Activated B cell treated with CpG ODN at 0.5 μM for 24 hours (primary cell): Measurements from ENCODE around the gene LGALS9. TPM values are rescaled to one million over a fixed set of nuclear protein-coding genes. Genes with fewer than 3 reads are reported as not detected.
"Not testable (repeated sequence)": the region's sequence is repeated elsewhere in the genome, so short reads cannot be mapped to it uniquely, and the experiment has no call there.

ENCODE experiments used
- ATAC-seq: fragments of 200-7000 bp; cut with Tn5 transposase; one replicate; pipeline ENCODE4 v1.10.0; 2021; ENCODE audit warnings: low read depth, mild to moderate bottlenecking, moderate library complexity
- CTCF ChIA-PET: fragments of 350-600 bp; sonication (Branson Sonifier 250); formaldehyde crosslinking; loops from one replicate; lab custom pipeline; 2021; ENCODE audit warnings: antibody characterized with exemption; lab: Charles Lee
- POLR2A ChIA-PET: fragments of 350-600 bp; sonication (Branson Sonifier 250); formaldehyde crosslinking; loops from one replicate; lab custom pipeline; 2021; ENCODE audit warnings: antibody characterized with exemption; lab: Charles Lee
- DNase-seq: peaks from one replicate; pipeline ENCODE4 v3.0.0; 2022
- H3K27ac Mint-ChIP-seq: one replicate; pipeline ENCODE4 v1.8.0; 2020; ENCODE audit warnings: mixed read lengths
- H3K27me3 Mint-ChIP-seq: one replicate; pipeline ENCODE4 v1.8.0; 2021; ENCODE audit warnings: mixed read lengths
- H3K36me3 Mint-ChIP-seq: one replicate; pipeline ENCODE4 v1.8.0; 2021; ENCODE audit warnings: low read depth, mixed read lengths
- H3K4me1 Mint-ChIP-seq: one replicate; pipeline ENCODE4 v1.8.0; 2021; ENCODE audit warnings: mixed read lengths
- H3K4me3 Mint-ChIP-seq: one replicate; pipeline ENCODE4 v1.8.0; 2020; ENCODE audit warnings: mild to moderate bottlenecking, mixed read lengths
- H3K9me3 Mint-ChIP-seq: one replicate; pipeline ENCODE4 v1.8.0; 2020; ENCODE audit warnings: mixed read lengths
- CTCF ChIP-seq: fragments of 200-600 bp; IDR thresholded peaks from one replicate; pipeline ENCODE4 v1.8.0; 2022; ENCODE audit warnings: antibody characterized with exemption, mild to moderate bottlenecking
- intact Hi-C: fragments of 100-400 bp; cut with micrococcal nuclease; formaldehyde crosslinking; loops from one replicate; pipeline ENCODE4 v1.15.1; 2024
- total RNA-seq: library from RNA; stranded (reverse); gene quantifications from 2 replicates; pipeline ENCODE4 v1.2.3, GENCODE V29; 2022

The LGALS9 gene
- total RNA-seq, 1 donor from 2014 or later: 79.9 TPM

DNA sequence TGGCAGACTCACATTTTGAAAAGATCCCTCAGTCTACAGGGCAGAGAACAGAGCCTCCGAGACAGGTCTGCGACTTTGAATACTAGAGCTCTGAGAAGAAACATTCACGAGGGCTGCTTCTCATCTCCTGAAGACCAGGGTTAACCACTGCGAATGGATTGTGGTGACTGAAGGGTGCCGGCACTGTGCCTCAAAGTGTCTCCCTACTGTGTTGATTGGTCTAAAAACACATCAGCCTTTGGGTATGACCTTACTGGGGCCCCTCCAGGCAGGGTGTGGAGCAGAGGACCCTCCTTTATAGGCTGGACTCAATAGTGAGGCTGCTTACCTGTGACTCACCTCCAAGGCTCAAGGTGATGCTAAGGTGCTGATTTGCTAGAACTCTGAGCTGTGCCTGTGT lies 2.6 kb upstream of the LGALS9 start:
- ATAC-seq (no peak), DNase-seq (no peak)
- peaks cover 27% of the 10 kb centered on the region for H3K4me1 Mint-ChIP-seq

DNA sequence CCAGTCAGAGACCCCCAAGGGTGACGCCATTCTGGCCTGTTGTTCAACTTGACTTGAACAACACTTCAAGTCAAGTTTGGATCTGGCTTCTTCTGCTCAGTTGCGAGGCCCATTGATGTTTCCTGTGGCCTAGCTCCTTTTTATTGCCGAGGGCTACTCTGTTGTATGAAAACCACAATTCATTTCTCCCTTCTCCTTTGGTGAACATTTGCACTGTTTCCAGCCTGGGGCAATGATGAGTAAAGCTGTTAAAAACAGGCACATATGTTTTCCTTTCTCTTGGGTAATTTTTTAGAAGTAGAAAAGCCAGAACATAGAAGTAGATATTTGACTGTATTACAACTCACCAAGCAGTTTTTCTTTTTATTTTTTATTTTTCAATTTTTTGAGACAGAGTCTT lies 1.7 kb upstream of the LGALS9 start:
- ATAC-seq, H3K27me3 Mint-ChIP-seq, H3K4me3 Mint-ChIP-seq, intact Hi-C loops, H3K9me3 Mint-ChIP-seq, DNase-seq, H3K27ac Mint-ChIP-seq: not testable (repeated sequence)
- ChIA-PET CTCF (interaction anchor here (2.0 to 2.2 kb wide), 2 partner anchors 26 to 30 kb away, joined by 4 to 5 read pairs; no protein-coding TSS in a partner anchor), POLR2A (interaction anchor here (0.7 kb wide), 1 partner anchor 22 kb away, joined by 3 read pairs; no protein-coding TSS in a partner anchor)
- Mint-ChIP-seq H3K36me3 (peaks cover 14% of the 10 kb centered on the region), H3K4me1 (peaks cover 36% of the 10 kb centered on the region)

More for the DNA sequence above, 2.6 kb upstream of the LGALS9 start:
- H3K4me3 Mint-ChIP-seq: no peak overlapping the region
- ChIA-PET POLR2A (interaction anchor here (0.7 kb wide), 1 partner anchor 23 kb away, joined by 3 read pairs; no protein-coding TSS in a partner anchor), CTCF (interaction anchor here (2.2 kb wide), 1 partner anchor 26 kb away, joined by 5 read pairs; no protein-coding TSS in a partner anchor)
- H3K27me3 Mint-ChIP-seq: no peaks in the 10 kb centered on the region
- TF ChIP-seq CTCF: no peak
- peaks cover 2% of the 10 kb centered on the region for H3K9me3 Mint-ChIP-seq
- intact Hi-C loops: no loop called here
- H3K27ac Mint-ChIP-seq: no peak overlapping the region
- peaks cover 22% of the 10 kb centered on the region for H3K36me3 Mint-ChIP-seq

GRCh38 chr17:27631411-27631760 lies 398 bp downstream of the LGALS9 start:
- intact Hi-C loops: loop anchor here (2.0 to 5.0 kb wide), 3 partner anchors 21 to 411 kb away; partner anchors contain the start of gene NLK
- Mint-ChIP-seq H3K9me3 (peaks cover under 1% of the 10 kb centered on the region), H3K4me1 (peaks cover 55% of the 10 kb centered on the region), H3K4me3 (peak overlapping the region; percentile 96), H3K27ac (peak overlapping the region; percentile 94), H3K36me3 (peaks cover 7% of the 10 kb centered on the region), H3K27me3 (no peaks in the 10 kb centered on the region)
- DNase-seq (no peak), ATAC-seq (peak; percentile 77)
- ChIA-PET POLR2A (interaction anchor here (1.2 kb wide), 1 partner anchor 26 kb away, joined by 5 read pairs; no protein-coding TSS in a partner anchor), CTCF (interaction anchor here (1.4 kb wide), 1 partner anchor 30 kb away, joined by 4 read pairs; no protein-coding TSS in a partner anchor)
- TF ChIP-seq CTCF: no peak

DNA sequence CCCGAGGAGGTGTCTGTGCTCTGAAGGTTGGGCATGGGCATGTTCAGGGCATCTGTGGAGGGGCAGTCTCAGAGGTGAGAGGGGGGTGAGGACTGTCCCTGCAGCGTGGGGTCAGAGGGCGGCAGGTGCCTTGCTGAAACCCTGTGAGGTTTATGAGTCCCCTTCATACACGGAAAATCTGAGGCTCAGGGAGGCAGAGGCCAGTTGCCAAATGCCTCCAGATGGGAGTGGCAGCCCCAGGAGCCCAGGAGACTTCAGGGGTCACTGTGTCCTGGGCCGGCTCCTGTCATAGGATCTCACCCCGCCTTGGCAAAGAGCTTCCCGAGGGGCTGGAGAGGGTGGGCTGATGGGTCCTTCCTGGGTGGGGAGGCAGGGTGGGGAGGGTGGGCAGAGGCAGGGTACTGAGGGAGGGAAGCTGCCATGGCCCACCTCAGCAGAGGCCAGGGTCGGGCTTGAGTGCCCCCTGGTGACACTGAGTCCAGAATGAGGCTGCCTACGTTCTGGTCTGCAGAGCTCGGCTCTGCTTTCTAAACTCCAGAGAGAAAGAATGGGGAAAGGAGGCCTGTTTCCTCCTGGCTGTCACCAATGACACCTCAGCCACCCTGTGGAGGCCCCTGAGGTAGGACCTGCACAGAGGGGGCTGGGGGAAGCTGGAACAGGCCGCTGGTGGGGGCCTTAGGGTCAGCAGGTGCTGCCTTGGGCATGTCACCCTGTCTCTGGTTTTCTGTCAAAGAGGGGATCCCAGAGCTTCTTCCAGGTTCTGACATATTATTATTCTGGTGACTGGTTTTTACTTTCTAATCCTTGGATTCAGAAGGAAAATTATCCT lies 1.1 kb downstream of the LGALS9 start:
- POLR2A ChIA-PET: interaction anchor here (1.2 kb wide), 1 partner anchor 27 kb away, joined by 5 read pairs; no protein-coding TSS in a partner anchor
- no peaks in the 10 kb centered on the region for H3K9me3 Mint-ChIP-seq
- no peak for TF ChIP-seq CTCF
- H3K4me3 Mint-ChIP-seq: peak overlapping the region; percentile 96
- H3K36me3 Mint-ChIP-seq: peaks cover 2% of the 10 kb centered on the region
- intact Hi-C loops: loop anchor here (2.0 to 5.0 kb wide), 3 partner anchors 21 to 410 kb away; partner anchors contain the start of gene NLK
- ATAC-seq (peak; percentile 12), DNase-seq (no peak)
- CTCF ChIA-PET: interaction anchor here (0.8 to 1.4 kb wide), 3 partner anchors 19 to 395 kb away, joined by 3 to 4 read pairs (median 3); no protein-coding TSS in a partner anchor
- H3K27ac Mint-ChIP-seq: peak overlapping the region; percentile 94
- peaks cover 56% of the 10 kb centered on the region for H3K4me1 Mint-ChIP-seq
- no peaks in the 10 kb centered on the region for H3K27me3 Mint-ChIP-seq

GRCh38 chr17:27632766-27633165 lies 1.8 kb downstream of the LGALS9 start:
- not testable (repeated sequence) for H3K27ac Mint-ChIP-seq, DNase-seq, ATAC-seq, H3K9me3 Mint-ChIP-seq, H3K27me3 Mint-ChIP-seq, H3K36me3 Mint-ChIP-seq
- POLR2A ChIA-PET: interaction anchor here (1.2 kb wide), 1 partner anchor 28 kb away, joined by 5 read pairs; no protein-coding TSS in a partner anchor
- Mint-ChIP-seq H3K4me1 (peaks cover 56% of the 10 kb centered on the region), H3K4me3 (peak overlapping the region; percentile 96)
- CTCF ChIA-PET: interaction anchor here (0.8 to 1.4 kb wide), 3 partner anchors 20 to 396 kb away, joined by 3 to 4 read pairs (median 3); no protein-coding TSS in a partner anchor
- intact Hi-C loops: loop anchor here (5.0 kb wide), 2 partner anchors 160 to 410 kb away; partner anchors contain the start of gene NLK
